K562 (cell line): ENCODE results near the gene ULK3. TPM values are rescaled to one million over a fixed set of nuclear protein-coding genes. Genes with fewer than 3 reads are reported as not detected.

ENCODE experiments used
- ARID1B ChIP-seq: fragments of 450-650 bp; IDR thresholded peaks from 2 replicates; pipeline ENCODE4 v1.6.1; 2016; ENCODE audit warnings: antibody characterized with exemption, mild to moderate bottlenecking, inconsistent platforms
- ATF4 ChIP-seq: fragments of 450-650 bp; formaldehyde crosslinking; IDR thresholded peaks from 2 replicates; pipeline ENCODE4 v1.4.0; 2022; ENCODE audit warnings: mild to moderate bottlenecking, moderate library complexity
- DMBX1 ChIP-seq: fragments of 250-450 bp; sonication (Bioruptor Pico); IDR thresholded peaks from 2 replicates; pipeline ENCODE4 v1.8.0; 2022; ENCODE audit warnings: inconsistent platforms, mild to moderate bottlenecking, moderate library complexity, borderline replicate concordance
- ELF1 ChIP-seq: fragments of 200-800 bp; sonication (Bioruptor generic); IDR thresholded peaks from 2 replicates; pipeline ENCODE4 v1.6.1; 2016; ENCODE audit warnings: missing genetic modification characterization, missing compliant biosample characterization
- ETS2 ChIP-seq: IDR thresholded peaks from 2 replicates; pipeline ENCODE4 v1.6.1; 2016; ENCODE audit warnings: borderline replicate concordance, missing genetic modification characterization, mild to moderate bottlenecking, moderate library complexity, missing compliant biosample characterization; ENCODE audit not compliant: poor library complexity, severe bottlenecking
- FIP1L1 ChIP-seq: fragments of 200-400 bp; formaldehyde crosslinking; IDR thresholded peaks from 2 replicates; pipeline ENCODE4 v1.6.1; 2018; ENCODE audit warnings: mild to moderate bottlenecking, low read depth, low read length; ENCODE audit not compliant: poor library complexity, severe bottlenecking
- FOXK2 ChIP-seq, 2 experiments: fragments of 450-650 bp; IDR thresholded peaks in 1 of 2; conservative IDR thresholded peaks in 1 of 2; 2 replicates each; pipeline ENCODE4 v1.6.1; 2016; ENCODE audit warnings: low read depth in 2 of 2, mild to moderate bottlenecking in 1 of 2
- GATA2 ChIP-seq: sonication (generic); formaldehyde crosslinking; IDR thresholded peaks from 2 replicates; pipeline ENCODE4 v1.4.0; 2020; ENCODE audit warnings: mild to moderate bottlenecking, missing genetic modification reagents
- KLF1 ChIP-seq: fragments of 450-650 bp; IDR thresholded peaks from 2 replicates; pipeline ENCODE4 v1.6.1; 2016; ENCODE audit warnings: missing genetic modification characterization, missing compliant biosample characterization
- LARP7 ChIP-seq: fragments of 450-650 bp; IDR thresholded peaks from 2 replicates; pipeline ENCODE4 v1.6.1; 2016
- MCM7 ChIP-seq, 2 experiments: fragments of 450-650 bp; IDR thresholded peaks; 2 replicates each; pipeline ENCODE4 v1.6.1; 2016 to 2018
- MTF1 ChIP-seq: fragments of 250-450 bp; sonication (Bioruptor Pico); IDR thresholded peaks from 2 replicates; pipeline ENCODE4 v1.9.0; 2021; ENCODE audit warnings: moderate library complexity, mild to moderate bottlenecking, inconsistent platforms, borderline replicate concordance
- RB1 ChIP-seq: fragments of 450-650 bp; IDR thresholded peaks from 2 replicates; pipeline ENCODE4 v1.6.1; 2017; ENCODE audit warnings: low read depth, mild to moderate bottlenecking
- SMAD3 ChIP-seq: fragments of 450-650 bp; formaldehyde crosslinking; conservative IDR thresholded peaks from 2 replicates; pipeline ENCODE4 v1.4.0; 2020; ENCODE audit warnings: mild to moderate bottlenecking
- TARDBP ChIP-seq: fragments of 450-650 bp; IDR thresholded peaks from 2 replicates; pipeline ENCODE4 v1.6.1; 2016
- TBP ChIP-seq: optimal IDR thresholded peaks from 2 replicates; pipeline ENCODE3; 2011; ENCODE audit warnings: low read depth, low read length, improper control_type of control experiment
- TSC22D4 ChIP-seq: fragments of 450-650 bp; IDR thresholded peaks from 2 replicates; pipeline ENCODE4 v1.6.1; 2016; ENCODE audit warnings: missing genetic modification characterization, missing biosample characterization, control low read depth
- ZBTB7A ChIP-seq: IDR thresholded peaks from 2 replicates; pipeline ENCODE4 v1.6.1; 2011; ENCODE audit warnings: low read depth, mild to moderate bottlenecking, low read length, moderate library complexity, borderline replicate concordance; ENCODE audit not compliant: control insufficient read depth
- ZBTB9 ChIP-seq: fragments of 450-650 bp; formaldehyde crosslinking; IDR thresholded peaks from 2 replicates; pipeline ENCODE4 v1.4.0; 2020; ENCODE audit warnings: mild to moderate bottlenecking, moderate library complexity
- ZHX1 ChIP-seq: fragments of 150-350 bp; conservative IDR thresholded peaks from 2 replicates; pipeline ENCODE4 v1.6.1; 2014; ENCODE audit warnings: low read length
- ZNF12 ChIP-seq: sonication (generic); formaldehyde crosslinking; IDR thresholded peaks from 2 replicates; pipeline ENCODE4 v1.4.0; 2020; ENCODE audit warnings: mild to moderate bottlenecking, missing genetic modification reagents
- ZNF280A ChIP-seq: fragments of 450-650 bp; IDR thresholded peaks from 2 replicates; pipeline ENCODE4 v1.6.1; 2018; ENCODE audit warnings: mild to moderate bottlenecking, low read depth; ENCODE audit not compliant: partially characterized antibody
- ZNF408 ChIP-seq: fragments of 250-450 bp; sonication (Bioruptor Pico); IDR thresholded peaks from 2 replicates; pipeline ENCODE4 v1.4.0; 2020; ENCODE audit warnings: low read depth, mild to moderate bottlenecking, moderate library complexity
- polyA plus RNA-seq, 8 experiments: library from polyadenylated mRNA; depleted of rRNA in 4 of 8; stranded (reverse) in 5 of 8; unstranded in 3 of 8; fragments of >200 nt; fragmentation: Nextera tagmentation in 2 of 8; fragmentation: Illumina TruSeq in 1 of 8; extraction: Ambion mirVana in 2 of 8; extraction: Trizol in 1 of 8; gene quantifications; 2 replicates each; pipeline versions ENCODE4 v1.2.1 to v1.2.3, GENCODE V29; 2011 to 2014; ENCODE audit warnings: inconsistent platforms in 1 of 8, missing spikeins in 1 of 8
- total RNA-seq, 7 experiments: library from RNA; depleted of rRNA in 6 of 7; stranded (reverse); fragments of >200 nt in 6 of 7; fragmentation: Illumina TruSeq in 2 of 7; extraction: Trizol in 2 of 7; gene quantifications; 2 replicates each; pipeline versions ENCODE4 v1.2.1 to v1.2.3, GENCODE V29; 2011 to 2021; ENCODE audit warnings: low replicate concordance in 1 of 7

The ULK3 gene
- total and polyA plus RNA-seq, 9 of the 15 experiments (the other 6 are each of a cell fraction or from before 2014, with no cell fraction given): 0.68 to 68.0 (median 34.9) TPM

GRCh38 chr15:74873036-74873755 is 30.2 kb upstream of the ULK3 start, which contains the start of gene SCAMP2 (continued):
- TF ChIP-seq ZNF408 (CRISPR knock-in tag): no peak
- TF ChIP-seq ZNF280A: no peak
- no peak for TF ChIP-seq TSC22D4 (tag)
- no peak for TF ChIP-seq TARDBP
- TF ChIP-seq KLF1 (tag): no peak
- TF ChIP-seq GATA2 (CRISPR knock-in tag): no peak
- TF ChIP-seq ZBTB7A: peak; percentile 72; the same call in 1 of the 2 replicates
- peak; percentile 70 for TF ChIP-seq TBP
- 0 out of 2 replicates have a peak, but pooled peaks have one; percentile 14 for TF ChIP-seq ZBTB9 (CRISPR knock-in tag)
- no peak for TF ChIP-seq LARP7
- no peak for TF ChIP-seq ETS2 (tag)
- no peak; the same call in 1 of the 2 replicates for TF ChIP-seq ARID1B
- no peak for TF ChIP-seq DMBX1
- peak; percentile 67 for TF ChIP-seq RB1
- peak; percentile 96 for TF ChIP-seq ELF1 (tag)
- no peak for TF ChIP-seq MCM7 (IDR thresholded peaks at IDR 0.05)
- 0 out of 4 replicates have a peak, but pooled peaks of 1 of the 2 experiments have one; percentile 20 for TF ChIP-seq FOXK2 (conservative IDR thresholded peaks at IDR 0.05 in 1 of 2, IDR thresholded peaks at IDR 0.05 in 1 of 2; ENCODE audit: low read depth in 2 of 2)
- TF ChIP-seq ZNF12 (CRISPR knock-in tag): no peak
- TF ChIP-seq SMAD3 (CRISPR knock-in tag): 0 out of 2 replicates have a peak, but pooled peaks have one; percentile 23
- no peak for TF ChIP-seq ZHX1
- no peak for TF ChIP-seq ATF4 (CRISPR knock-in tag)
- TF ChIP-seq MTF1 (CRISPR knock-in tag): no peak
- TF ChIP-seq FIP1L1: no peak
